GOT3 (cell line): ENCODE results near the gene SUSD4.

Source experiments
- DNase-seq: peaks from one replicate; lab custom pipeline; 2025; ENCODE audit warnings: mixed read lengths; lab: John Stamatoyannopoulos, UW

The SUSD4 gene

GRCh38 chr1:223209992-223210787 lies 153.8 kb downstream of the SUSD4 start:
- DNase-seq, result no peak

GRCh38 chr1:223209293-223209898 lies 154.6 kb downstream of the SUSD4 start:
- no peak for DNase-seq

- DNase-seq, result no peak
These were observed 155.6 kb downstream of the SUSD4 start for GRCh38 chr1:223208164-223209076.

GRCh38 chr1:223207293-223208066 lies 156.5 kb downstream of the SUSD4 start:
- no peak for DNase-seq

- no peak for DNase-seq
These were observed 159.6 kb downstream of the SUSD4 start for GRCh38 chr1:223204424-223204823.

- DNase-seq, result no peak
These were observed 160.3 kb downstream of the SUSD4 start for GRCh38 chr1:223203694-223204093.

GRCh38 chr1:223203034-223203408 lies 161.0 kb downstream of the SUSD4 start:
- no peak for DNase-seq

GRCh38 chr1:223202376-223203033 lies 161.5 kb downstream of the SUSD4 start:
- no peak for DNase-seq

GRCh38 chr1:223201967-223202366 lies 162.0 kb downstream of the SUSD4 start:
- DNase-seq, result no peak

- DNase-seq, result no peak
These were observed 163.1 kb downstream of the SUSD4 start for GRCh38 chr1:223200903-223201302.

- DNase-seq, result no peak
These were observed 164.8 kb downstream of the SUSD4 start for GRCh38 chr1:223199094-223199647.

- DNase-seq, result no peak
These were observed 165.4 kb downstream of the SUSD4 start for GRCh38 chr1:223198628-223198965.

GRCh38 chr1:223197923-223198627 lies 165.9 kb downstream of the SUSD4 start:
- no peak for DNase-seq

- no peak for DNase-seq
These were observed 173.9 kb downstream of the SUSD4 start for GRCh38 chr1:223189903-223190724.

- no peak for DNase-seq
These were observed 174.5 kb downstream of the SUSD4 start for GRCh38 chr1:223189525-223189902.

- DNase-seq, result no peak
These were observed 175.2 kb downstream of the SUSD4 start for GRCh38 chr1:223188618-223189356.

GRCh38 chr1:223186800-223187199 lies 177.2 kb downstream of the SUSD4 start:
- no peak for DNase-seq

- no peak for DNase-seq
These were observed 180.6 kb downstream of the SUSD4 start for GRCh38 chr1:223183268-223183862.
